Brain pericyte (primary cell): ENCODE data around the gene CCDC158.
"Not testable (repeated sequence)": the region's sequence is repeated elsewhere in the genome, so short reads cannot be mapped to it uniquely, and the experiment has no call there.

Source experiments
- DNase-seq: peaks from one replicate; pipeline ENCODE4 v3.0.0-alpha.2; 2012; ENCODE audit warnings: low read depth, low spot score

The CCDC158 gene

DNA sequence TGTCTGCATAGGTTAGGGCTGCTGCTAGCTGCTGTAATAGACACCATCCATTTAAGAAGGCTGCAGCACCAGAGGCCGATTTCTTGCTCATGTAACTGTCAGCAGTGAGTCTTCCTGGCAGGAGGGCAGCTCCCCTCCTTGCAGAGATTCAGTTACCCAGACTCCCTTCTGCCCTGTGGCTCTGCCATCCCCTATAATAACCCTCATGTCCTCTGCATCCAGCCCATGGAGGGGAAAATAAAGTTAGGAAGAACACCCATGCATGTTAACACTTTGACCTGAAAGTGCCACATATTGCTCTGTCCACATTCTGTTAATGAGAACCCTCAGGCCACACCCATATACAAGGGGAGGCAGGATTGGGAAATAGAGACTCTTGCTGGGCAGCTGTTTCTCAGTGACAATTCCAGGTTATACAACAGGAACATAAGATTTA, 109.0 kb downstream of the CCDC158 start:
- DNase-seq = no peak

DNA sequence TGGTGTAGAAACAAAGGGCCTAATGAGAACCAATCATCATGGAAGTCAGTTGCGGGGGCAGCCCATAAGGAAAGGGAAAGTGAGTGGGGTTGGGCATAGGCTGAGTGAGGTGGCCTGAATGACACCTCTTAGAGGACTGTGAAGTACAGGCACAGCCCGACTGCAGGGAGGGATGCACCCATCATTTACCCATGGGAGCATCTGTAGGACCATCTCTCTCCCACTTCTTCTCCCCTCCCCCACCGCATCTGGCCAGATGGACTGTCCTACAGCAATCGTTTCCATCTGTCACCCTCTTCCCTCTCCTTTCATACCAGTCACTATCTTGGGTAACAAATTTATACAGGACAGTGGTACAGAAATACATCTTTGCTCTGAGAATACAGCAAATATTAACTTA, 110.3 kb downstream of the CCDC158 start:
- DNase-seq = no peak

DNA sequence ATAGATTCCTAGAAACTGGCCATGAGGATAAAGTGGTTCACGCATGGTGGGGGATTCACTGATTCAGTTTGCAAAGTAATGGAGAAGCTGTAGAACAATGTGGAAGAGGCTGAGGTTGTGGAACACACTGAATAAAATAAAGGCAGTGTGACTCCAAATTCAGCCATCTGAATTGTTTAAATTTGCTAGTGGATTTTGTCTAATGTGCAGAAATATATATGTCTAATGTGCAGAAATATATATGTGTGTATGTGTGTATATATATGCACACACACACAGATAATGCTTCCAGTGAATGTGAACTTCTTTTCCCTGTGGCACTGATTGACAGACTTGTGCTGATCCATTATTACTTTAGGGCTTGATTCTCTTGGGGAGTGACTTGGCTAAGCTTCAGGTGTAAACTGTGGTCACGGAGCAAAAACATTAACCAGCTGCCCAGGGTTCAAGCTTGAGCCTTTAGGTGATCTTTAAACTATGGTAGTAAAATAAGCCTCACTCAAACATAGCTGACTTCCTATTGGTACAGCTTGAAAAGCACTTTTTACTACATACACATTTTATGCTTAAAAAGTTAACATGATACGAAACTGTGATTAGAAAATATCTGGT, 110.9 kb downstream of the CCDC158 start:
- no peak for DNase-seq

DNA sequence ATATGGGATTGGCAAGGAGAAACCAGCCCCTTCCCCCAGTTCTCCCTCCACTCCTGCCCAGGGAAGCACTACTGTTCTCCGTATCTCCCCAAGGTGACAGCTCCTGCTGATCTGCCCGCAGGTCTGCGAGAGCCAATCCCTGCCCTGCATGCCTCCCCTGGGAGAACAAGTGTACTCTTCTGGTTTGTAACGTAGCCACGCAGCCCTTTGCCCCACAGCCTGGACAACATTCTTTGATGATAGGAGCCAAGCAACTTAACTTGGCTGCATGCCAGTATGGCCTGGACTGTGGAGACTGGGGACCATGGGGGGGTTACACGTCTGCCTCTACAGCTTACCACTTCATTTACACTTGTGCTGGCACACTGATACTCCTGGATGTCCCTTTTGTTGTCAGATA, 112.4 kb downstream of the CCDC158 start:
- no peak for DNase-seq

DNA sequence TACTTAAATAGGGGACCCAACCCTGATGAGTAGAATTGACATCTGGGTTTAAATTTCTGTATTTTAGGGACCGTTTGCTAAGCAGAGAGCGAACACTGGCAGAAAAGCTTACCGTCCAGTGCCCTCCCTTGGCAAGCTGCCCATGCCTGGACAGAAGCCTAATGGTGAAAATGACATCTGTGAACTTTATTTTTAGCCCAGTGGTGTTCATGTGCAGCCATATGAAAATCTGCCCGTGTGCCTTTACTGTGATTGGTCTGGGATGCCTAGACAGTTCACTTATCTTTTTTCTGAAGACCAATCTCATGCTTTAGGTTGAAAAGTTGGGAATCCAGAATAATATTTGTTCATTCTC, 113.3 kb downstream of the CCDC158 start:
- no peak for DNase-seq

DNA sequence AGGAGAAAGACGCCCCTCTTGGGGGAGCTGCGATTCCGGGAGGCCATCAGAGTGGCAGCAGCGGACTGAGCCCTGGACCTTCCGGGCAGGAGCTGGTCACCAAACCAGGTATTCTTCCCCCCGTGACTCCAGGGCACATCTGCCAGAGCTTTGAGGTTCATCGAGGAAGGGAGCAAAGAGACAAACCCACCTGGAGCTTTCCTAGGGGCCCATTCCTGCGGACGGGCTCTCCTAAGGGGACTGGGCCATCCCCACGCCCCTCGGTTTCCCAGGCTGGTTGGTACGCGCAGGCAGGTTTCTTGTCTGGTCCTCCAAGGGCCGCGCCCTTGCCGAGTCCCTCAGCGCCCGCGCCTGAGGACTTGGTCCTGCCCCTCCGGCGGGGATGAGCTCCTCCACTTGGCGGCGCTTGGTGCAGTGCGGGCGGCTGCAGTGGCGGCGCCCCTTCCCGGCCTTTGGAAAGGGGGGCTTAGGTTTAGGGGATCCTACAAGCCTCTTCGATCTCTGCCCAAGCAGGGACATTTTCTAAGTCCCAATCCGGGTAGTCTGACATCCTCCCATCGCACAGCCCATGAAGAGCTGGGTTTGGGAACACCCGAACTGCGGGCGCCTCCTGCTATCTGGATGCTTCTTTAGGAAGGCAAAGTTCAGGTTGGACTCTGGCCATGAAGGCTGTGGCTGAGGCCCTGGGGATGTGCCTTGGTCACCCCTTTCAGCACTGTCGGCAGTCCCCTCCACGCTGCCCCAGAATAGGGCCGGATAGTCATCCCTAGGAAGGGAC, 113.9 kb downstream of the CCDC158 start:
- DNase-seq = no peak

DNA sequence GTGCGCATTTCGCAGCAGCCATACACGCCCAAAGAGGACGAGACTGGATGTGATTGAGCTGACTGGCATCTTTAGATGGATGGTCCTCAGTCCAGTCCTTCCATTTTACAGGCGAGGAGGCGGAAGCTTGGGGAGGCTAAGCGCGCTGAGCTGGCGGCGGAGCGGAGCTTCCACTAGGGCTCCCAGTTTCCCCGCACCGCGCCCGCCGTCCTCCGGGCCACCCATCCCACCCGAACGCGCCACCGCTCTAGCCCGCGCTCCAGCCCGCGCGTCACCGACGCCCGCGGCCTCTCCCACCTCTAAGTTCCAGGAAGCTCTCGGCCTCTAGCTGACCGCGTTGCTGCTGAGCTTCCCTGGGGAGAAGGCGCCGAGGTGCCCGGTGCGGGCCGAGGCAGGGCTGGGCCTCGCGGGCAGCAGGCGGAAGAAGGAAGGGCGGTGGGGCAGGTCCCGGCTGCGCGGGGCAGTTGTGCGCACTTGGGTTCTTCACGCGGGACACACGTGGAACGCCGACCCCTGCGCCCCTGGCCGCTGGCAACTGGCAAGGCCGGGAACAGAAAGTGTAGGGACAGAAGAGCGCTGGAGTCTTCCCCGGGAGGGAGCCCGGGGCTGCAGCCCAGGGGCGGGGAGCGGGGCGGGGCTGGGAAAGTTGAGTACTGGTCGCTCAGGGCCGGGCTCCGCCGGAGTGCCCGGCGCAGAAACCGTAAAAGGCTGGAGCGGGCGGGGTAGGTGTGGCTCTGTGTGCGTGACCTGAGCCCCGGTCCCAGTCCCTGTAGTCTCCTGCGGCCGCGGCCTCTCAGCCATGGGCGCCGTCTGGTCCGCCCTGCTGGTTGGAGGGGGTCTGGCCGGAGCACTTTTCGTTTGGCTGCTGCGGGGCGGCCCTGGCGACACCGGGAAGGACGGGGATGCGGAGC, 114.7 kb downstream of the CCDC158 start, which contains the start of gene STBD1:
TSS of gene STBD1 (plus strand) at position 763 of the 911 bp plus-strand sequence. CDS start at position 800, 37 bp downstream.
- no peak for DNase-seq

DNA sequence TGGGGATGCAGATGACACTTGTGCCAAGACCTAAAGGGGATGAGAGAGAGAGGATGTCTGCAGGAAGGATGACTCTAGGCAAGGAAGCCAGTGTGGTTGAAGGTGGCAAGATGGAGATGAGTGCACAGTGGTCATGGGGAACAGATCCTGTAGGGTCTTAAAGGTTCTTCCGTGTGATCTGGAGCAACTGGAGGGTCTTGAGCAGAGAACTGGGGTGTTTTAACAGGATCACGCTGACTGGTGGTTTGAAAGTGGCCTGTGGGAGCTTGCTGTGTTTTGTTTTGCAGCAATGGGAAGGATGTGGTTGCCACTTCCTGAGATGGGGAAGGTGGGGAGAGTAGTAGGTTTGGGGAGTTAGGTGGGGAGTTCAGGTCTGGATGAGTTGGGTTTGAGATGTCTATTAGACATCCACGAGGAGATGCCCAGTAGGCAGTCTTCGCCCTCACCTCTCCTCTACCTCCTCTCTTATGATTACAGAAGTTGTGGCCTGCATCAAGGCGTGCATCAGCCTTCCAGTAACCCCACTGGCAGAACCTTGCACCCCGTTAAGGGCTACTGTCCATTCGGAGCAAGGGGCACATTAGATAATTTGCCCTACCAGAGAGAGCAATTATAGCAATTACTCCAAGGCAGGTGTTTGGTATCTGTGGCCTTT, 115.8 kb downstream of the CCDC158 start:
- DNase-seq = no peak

DNA sequence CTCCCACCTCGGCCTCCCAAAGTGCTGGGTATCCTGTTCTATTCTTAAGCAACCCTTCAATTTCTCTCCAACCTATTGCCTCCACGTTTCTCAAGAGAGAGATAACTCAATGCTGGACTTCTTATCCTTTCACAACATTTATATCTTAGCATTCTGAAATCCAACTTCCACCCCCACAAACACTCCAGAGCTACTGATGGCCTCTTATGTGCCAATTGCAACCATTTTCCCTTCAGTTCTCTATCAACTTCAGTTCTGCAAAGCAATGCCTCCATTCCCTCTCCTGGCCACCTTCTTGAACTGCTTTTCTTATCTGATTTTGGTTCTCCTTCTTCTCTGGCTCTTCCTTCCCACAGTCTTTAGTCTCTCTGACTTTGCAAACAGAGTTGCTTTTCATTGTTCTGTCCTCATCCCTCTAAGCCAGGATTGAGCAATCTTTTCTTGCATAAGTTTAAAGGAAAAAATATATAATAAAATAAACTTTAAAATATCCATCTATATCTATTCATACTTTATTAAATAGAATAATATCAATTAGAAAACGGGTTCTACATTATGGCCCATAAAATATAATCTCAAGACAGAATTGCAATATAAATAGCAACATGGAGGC, 118.0 kb downstream of the CCDC158 start:
- DNase-seq = no peak

DNA sequence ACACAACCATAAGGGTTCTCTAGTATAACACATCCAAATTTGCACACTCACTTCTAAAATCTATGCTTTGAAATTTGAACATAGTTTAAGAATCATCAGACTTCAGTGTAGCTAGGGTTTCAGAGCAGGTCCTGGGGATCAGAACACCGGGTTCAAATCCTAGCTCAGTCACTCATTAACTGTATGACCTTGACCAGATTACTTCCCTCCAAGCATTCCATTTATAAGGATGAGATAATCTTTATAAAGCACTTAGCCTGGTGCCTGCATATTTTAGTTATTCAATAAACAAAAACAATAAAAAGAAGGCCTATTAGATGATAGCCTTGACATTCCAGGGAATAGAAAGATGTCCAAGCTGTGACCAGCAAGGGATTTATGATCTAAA, 119.2 kb downstream of the CCDC158 start:
- no peak for DNase-seq

DNA sequence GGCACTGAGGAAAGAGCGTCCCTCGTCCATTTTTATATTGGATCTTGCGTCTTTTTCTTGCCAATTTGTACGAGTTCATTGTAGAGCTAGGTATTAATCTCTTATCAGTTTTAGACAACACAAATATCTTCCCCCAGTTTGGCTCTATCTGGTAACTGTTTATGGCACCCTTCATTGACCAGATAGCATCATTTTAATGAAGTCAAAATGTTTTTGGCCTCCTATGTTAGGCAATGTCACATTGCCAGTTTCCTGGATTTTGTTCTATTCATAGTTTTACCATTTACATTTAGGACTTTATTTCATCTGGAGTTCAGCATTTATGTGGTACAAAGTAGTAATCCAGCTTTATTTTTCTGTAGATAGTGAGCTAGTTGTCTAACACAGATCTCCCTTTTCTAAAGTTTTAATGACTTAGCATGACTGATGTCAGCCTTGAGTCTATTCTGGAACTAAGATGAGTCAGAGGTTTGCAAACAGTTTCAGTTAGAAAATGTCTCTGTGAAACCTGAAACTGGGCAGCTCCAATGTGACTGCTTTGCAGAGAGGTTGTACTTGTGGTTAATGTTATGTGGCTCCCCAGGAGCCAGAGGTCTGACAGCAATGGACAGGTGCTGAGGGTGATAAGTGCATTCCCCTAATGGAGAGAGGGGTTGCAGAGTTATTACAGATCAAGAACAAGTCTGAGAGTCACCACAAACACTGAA, 119.7 kb downstream of the CCDC158 start:
- peak; percentile 21 for DNase-seq

DNA sequence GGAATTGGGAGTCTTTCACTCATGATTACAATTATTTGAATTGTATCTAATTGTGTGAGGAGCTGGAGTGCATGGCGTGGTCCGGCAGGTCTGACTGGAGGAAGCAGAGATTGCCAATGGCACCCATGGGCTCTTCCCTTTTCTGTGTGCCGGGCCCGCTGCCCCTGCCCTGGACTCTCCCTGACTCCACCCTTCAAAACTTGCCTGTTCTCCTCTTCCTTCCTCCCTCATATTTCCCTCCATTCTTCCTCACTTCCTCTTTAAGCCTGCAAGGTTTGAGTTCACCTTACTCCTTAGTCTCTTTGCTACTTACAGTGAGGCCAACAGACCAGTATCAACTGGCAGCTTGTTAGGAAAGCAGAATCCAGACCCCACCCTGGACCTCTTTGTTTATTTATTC, 120.9 kb downstream of the CCDC158 start:
- no peak for DNase-seq

DNA sequence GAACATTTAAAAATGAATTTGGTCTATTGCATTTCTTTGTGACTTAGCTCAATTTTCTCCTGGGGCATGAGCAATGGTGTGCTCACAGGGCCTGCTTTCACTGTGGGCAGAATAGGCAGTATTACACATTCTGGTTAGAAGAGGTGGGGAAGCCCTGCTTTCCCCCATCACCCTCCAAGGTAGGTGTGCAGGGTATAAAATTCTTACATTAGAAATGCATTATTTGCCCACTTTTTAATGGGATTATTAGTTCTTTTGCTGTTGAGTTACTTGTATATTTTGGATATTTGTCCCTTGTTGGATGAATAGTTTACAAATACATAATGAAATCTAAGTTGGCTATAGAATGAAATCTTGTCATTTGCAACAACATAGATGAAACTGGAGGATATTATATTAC, 122.7 kb downstream of the CCDC158 start:
- no peak for DNase-seq

DNA sequence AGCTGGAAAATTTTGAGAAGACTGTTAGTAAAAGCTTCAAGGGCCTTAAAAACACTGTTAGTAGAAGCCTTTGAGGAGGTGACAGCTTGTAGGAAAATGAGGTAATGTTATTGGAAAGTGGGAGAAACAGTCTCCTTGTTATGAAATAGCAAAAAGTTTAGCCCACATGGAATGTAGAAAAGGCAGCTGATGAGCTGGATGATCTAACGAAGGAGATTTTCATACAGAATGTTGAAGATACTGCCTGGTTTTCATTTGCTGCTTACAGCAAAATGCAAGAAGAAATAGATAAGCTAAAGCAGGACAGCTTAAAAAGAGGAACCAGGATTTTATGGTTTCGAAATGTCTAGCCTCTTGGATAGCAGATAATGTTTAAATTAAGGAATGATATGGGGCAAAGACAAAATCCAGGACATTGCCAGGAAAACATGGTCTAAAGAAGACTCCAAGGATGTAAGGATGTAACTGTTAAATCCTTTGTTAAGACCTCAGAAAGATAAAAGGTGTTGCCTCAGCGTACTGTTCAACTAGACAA, 124.6 kb downstream of the CCDC158 start:
- DNase-seq = no peak

DNA sequence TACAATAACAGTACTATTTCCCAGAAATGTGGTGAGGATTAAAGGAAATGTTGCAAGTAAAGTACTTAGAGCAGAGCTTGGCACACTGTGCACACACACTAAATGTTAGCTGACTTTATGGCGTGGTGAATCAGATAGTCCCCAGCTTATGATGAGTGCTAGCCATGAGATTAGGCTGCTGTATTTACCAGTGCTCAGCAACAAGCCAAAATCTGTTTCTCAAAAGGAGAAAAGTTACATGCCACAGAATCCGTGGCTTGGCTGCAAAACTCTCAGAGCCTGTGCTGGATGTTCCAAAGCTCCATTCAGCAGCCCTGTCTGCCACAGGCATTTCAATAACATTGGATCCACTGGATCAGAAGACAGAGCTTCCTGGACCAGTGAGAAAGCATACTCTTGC, 127.2 kb downstream of the CCDC158 start:
- no peak for DNase-seq

DNA sequence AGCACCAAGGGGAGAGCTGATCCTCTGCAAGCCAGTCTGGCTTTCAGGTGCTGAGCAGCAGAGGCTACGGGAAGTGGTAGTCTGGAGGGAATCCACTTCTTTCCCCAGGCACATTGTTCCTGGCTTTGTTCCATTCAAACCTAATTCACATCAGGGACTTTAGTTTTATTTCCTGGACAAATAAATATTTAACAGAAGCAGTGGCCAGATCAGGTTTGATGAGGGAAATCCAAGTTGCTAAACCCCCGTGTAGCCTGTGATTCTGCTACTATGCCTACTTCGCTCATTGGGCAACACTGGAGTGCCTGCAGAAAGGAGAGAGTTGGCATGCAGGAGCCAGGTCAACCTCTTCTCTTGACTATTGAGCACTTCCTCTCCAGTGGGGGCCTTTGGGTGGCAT, 128.2 kb downstream of the CCDC158 start:
- DNase-seq = no peak

DNA sequence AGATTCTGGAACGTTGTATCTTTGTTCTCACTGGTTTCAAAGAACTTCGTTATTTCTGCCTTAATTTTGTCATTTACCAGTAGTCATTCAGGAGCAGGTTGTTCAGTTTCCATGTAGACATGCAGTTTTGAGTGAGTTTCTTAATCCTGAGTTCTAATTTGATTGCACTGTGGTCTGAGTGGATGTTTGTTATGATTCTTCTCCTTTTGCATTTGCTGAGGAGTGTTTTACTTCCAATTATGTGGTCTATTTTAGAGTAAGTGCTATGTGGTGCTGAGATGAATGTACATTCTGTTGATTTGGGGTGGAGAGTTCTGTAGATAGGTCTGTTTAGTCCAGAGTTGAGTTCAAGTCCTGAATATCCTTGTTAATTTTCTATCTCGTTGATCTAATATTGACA, 133.1 kb downstream of the CCDC158 start:
- DNase-seq = not testable (repeated sequence)

DNA sequence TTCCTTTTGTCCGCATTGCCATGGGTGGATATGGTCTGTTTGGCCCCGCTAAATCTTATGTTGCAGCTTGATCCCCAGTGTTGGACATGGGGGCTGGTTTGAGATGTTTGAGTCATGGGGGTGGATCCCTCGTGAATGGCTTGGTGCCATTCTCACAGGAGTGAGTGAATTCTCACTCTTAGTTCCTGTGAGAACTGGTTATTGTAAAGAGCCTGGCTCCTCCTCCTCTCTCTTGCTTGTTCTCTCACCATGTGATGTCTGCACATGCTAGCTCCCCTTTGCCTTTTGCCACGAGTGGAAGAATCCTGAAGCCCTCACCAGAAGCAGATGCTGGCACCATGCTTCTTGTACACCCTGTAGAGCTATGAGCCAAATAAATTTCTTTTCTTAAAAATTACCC, 137.0 kb downstream of the CCDC158 start:
- DNase-seq = no peak

DNA sequence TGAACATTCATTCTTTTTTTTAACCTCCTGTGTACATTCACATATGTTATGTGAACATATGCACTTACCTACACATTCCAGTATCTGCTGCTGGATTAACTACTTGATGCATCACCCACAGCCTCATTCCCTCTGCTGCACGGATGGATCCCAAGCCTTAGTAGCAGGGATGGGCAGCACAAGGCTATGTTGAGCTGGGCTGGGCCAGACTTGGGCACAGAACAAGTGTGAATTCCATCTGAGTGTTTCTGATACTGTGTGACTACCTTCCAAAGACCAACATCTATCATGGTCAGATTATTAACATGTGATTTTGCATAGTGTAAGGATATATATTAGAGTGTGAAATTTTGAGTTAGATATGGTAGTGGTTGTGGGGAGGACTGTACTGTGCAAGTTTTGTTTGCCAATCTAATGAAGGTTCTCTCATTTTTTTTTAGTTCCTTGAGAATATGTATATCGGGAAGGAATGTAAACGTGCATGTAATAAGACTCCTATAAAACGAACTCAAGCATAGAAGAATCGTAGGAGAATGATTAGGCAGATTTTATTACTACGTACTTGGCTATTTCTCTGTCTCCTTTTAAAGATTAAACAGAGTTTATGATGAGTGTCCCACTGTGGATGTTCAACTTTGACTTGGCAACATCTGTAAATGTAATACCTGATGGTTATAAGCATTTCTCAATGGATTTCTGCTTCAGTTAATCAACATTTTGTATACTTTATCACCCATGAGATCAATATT, 137.8 kb downstream of the CCDC158 start:
- no peak for DNase-seq

DNA sequence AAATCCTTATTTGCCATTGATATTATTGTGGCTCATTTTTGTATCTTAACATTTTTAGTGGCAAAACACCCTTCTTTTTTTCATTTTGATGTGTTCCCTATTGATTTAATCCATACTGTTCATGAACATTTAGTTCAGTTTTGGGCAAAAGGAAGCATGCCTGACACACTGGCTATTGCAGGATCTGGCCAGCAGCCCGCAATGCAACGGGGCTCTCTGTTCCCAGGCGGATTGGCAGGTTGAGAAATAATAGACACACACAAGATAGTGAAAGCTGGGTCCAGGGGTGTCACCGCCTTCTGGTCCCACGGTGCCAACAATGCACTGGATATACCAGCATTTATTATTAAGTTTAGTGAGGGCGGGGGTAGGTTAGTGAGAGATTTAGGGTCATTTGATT, 139.3 kb downstream of the CCDC158 start:
- DNase-seq = not testable (repeated sequence)
